Stimulated activated CD4-positive, alpha-beta T cell treated with anti-CD3 and anti-CD28 coated beads, Interleukin-1b, Interleukin-23, amount 100 ng/mL, for 4 hours (primary cell): ENCODE measurements around the gene TSPAN15.

Experiments
- DNase-seq, 2 donors: peaks; one replicate each; pipeline ENCODE4 v3.0.0-alpha.2; 2020; ENCODE audit warnings: low read depth in 2 of 2

The TSPAN15 gene

DNA sequence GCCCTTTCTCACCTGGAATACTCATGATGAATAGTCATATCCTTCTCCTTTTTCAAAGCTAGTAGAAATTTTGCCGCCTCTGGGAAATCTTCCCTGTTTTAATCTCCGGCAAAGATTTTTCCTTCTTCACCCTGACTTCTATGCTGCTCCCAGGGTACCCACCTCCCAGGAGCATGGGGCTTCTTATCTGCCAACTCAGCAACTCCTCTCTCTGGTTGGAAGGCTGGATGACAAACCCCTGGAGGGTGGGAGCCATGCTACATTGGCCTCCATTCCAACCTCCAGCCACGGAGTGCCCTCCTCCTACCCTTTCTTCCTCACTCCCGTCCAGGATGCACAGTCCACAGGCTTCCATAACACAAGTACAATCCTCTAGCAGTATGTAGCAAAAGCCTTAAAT is 102.1 kb downstream of the TSPAN15 start:
- DNase-seq = no peak

DNA sequence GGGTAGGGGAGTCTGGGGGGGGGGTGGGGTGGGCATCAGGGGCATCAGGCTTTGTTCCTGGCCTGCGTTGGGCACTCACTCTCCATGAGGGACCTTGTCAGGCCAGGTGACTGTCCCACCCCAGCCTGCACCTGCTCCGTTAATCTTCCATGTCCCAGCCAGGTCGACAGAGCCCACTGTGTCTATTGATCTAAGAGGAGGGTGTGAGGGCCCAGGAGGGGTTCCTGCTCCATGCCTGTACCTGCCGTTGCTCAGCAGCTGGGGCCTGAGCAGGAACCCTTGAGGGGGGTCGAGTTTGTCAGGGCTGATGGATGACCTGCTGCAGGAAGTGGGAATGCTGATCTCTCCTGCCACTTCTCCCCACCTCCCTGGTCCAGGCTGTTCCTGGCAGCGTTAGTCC is 103.3 kb downstream of the TSPAN15 start:
- no peak for DNase-seq
